ENCODE data around the gene SIL1.
A peak's percentile ranks its signal among the peaks of the same experiment; 100 is the strongest.
"Not testable (repeated sequence)": the region's sequence is repeated elsewhere in the genome, so short reads cannot be mapped to it uniquely, and the experiment has no call there.

Gene SIL1

DNA sequence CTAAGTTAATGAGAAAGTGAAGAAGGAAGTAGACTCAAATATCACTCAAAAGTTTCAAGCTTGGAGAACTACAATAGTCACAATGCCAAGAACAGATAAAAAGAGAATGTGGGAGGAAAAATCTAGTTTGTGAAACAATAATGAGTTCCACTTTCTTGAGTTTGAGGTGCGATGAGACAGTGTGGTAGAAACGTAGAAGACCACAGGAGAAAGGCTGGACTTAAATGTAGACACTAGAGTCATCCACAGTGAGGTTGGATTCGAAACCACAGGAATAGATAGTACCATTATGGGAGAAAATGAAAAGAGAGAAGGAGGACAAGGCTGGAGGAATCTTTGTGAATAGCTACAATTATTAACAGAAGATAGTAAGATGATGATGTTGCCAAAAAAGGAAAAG is 182.0 kb downstream of the SIL1 start:
- no peak for DNase-seq

DNA sequence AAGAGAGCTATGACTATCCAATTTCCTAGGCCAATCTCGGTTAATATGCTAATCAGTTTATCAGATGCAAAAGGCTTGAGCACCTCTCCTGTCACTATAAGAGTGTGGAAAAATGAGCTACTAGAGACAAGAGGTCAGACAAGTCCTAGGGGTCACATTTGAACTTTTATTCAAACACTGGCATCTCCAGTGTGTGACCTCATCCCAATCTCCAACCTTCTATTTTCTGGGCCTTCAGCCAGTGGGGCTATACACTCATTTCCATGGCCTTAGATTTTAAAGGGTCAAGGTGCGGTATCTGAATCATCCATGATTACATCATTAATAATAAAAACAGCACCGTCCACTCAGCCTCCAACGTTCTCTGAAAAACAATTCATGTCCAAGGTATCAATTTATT is 183.4 kb downstream of the SIL1 start:
- no peak for DNase-seq

DNA sequence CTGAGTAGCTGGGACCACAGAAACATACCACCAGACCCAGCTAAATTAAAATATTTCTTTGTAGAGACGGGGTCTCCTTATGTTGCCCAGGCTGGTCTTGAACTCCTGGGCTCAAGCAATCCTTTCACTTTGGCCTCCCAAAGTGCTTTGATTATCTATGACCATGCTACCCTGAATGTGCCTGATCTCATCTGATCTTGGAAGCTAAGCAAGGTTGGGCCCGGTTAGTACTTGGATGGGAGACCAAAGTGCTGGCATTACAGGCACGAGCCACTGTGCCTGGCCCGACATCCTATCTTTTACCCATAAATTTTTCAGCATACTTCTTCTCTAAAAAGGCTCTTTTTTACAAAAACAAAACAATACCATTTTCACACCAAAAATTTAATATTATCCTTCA is 186.0 kb downstream of the SIL1 start:
- DNase-seq, result no peak

DNA sequence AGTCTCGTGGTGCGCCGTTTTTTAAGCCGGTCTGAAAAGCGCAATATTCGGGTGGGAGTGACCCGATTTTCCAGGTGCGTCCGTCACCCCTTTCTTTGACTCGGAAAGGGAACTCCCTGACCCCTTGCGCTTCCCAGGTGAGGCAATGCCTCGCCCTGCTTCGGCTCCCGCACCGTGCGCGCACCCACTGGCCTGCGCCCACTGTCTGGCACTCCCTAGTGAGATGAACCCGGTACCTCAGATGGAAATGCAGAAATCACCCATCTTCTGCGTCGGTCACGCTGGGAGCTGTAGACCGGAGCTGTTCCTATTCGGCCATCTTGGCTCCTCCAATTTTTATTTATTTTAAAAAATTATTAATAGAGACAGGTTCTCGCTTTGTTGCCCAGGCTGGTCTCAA is 187.0 kb downstream of the SIL1 start:
- DNase-seq, result not testable (repeated sequence)

DNA sequence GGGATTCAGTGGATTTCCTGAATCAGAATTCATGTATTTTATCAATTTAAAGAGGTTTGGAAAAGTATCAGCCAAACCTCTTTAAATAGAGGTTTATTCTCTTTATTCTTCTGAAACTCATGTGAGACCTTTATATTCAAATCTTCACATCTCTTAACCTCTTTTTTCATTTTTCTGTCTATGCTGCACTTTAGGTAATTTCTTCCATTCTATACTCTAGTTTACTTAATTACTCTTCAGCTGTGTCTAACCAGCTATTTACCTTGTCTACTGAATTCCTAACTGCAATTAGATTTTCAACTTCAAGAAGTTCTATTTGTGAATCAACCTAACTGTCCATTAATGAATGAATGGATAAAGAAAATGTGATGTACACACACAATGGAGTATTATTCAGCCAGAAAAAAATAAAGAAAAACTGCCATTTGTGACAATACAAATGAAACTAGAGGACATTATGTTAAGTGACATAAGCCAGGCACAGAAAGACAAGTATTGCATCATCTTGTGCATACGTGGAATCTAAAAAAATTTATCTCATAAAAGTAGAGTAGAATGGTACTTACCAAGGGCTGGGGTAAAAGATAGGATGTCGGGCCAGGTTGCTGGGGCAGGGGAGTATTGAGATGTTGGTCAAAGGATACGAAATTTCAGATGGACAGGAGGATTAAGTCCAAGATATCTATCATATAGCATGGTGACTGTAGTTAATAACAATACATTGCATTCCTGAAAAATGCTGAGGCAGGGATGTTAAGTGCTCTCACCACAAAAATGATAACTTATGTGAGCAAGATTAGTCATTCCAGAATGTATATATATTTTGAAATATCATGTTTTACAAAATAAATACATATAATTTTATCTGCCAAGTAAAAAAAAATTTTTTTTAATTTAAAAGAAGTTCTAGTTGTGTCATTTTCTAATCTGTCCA is 193.5 kb downstream of the SIL1 start:
- no peak for DNase-seq

DNA sequence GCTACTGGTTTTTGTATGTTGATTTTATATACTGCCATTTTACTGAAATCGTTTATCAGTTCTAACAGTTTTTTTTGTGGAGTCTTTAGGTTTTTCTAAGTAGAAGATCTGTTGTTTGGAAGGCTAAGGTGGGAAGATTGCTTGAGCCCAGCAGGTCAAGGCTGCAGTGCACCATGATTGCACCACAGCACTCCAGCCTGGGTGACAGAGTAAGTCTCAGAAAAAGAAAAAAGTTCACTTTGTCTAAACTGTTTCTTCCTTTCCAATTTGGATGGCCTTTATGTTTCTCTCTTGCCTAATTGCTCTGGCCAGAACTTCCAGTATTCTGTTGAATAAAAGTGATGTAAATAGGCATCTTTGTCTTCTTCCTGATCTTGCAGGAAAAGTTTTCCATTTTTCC is 198.5 kb downstream of the SIL1 start:
- DNase-seq, result no peak

DNA sequence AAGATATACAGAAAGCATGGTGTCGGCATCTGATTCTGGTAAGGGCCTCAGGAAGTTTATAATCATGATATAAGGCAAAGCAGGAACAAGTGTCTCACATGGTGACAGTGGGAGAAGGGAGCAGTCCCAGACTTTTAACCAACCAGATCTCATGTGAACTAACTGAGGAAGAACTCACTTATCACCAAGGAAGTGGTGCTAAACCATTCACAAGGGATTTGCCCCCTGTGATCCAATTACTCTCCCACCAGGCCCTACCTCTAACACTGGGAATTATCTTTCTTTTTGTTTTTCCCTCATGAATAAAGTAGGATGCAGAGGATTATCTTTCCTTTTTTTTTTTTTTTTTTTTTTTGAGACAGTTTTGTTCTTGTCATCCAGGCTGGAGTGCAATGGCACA is 199.6 kb downstream of the SIL1 start:
- no peak for DNase-seq

DNA sequence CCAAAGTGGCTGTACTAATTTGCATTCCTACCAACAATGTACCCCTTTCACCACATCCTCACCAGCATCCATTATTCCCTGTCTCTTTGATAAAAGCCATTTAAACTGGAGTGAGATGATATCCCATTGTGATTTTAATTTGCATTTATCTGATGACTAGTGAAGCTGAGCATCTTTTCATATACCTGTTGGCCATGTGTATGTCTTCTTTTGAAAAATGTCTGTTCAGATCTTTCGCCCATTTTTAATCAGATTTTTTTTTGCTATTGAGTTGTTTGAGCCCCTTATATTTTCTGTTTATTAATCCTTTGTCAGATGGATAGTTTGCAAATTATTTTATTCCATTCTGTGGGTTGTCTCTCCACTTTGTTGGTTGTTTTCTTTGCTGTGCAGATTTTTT is 202.0 kb downstream of the SIL1 start:
- DNase-seq, result no peak

DNA sequence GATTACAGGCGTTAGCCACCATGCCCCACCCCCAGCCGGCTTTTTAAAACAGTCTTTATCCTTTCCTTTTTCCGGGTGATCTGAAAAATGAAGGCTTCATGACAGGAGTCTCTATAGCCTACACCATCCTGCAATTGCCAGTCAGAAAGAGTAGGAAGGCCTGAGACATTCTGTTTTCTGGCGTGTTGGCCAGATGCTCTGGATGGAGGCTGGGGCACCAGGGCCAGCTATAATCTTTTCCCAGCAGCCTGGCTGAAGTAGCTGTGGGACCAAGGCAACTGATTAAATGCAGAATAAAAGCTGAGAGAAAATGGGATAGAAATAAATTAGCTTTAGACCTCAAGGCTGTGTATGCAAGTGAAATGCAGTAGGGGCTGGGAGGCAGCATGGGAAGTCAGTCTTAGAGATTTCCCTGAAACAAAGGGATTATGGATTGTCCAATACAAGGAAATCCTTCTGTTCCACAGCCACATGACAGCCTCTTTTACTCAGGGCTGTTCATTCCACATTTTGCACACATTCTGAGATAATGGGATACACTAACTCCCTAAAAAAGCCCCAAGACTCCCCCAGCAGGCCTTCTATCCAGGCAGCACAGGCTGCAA is 207.1 kb downstream of the SIL1 start:
- DNase-seq, result no peak

DNA sequence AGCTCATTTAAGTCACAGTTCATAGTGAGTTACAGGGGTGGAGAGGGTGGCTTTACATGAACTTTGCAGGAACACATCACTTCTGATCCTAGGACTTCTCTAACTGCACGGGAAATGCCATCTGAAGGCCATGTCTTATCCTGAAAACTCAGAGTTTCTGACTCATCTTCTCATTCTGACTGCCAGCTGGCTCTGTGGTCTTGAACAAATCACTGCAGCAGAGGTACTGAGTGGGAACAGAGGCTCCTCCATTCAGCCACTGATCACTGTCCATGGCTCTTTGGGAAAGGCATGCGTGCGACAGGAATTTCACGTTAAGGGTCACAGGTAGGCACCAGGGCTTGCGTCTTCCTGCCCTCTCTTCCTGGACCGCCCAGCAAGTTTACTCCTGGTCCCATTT is 208.4 kb downstream of the SIL1 start:
- DNase-seq, result no peak

DNA sequence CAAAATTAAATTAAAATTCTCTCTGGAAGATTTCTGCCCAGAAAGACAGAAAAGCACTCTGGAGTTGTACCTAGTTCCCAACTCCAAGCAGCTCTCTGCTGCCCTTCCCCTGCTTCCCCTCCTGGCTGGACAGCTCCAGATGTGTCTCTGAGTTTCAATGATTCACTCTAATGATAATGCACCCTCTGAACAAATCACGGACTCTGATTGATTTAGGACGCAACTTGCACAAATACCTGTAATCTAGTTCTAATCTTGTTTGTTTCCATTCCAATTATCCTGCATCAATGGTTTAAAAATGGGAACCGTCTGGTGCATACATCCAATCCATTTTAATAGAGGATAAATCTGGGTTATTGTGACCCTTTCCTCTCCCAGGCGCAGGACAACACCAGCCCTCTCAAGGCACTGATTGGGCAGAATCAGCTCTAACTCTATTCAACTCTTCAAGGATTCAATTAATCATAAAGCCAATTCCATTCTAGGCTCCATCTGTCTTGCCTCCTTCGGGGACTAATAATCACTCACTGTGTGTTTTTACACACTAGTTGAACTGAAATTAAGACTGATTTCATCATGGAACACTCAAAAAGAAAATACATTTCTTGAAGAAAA is 211.9 kb downstream of the SIL1 start:
- DNase-seq, result no peak

DNA sequence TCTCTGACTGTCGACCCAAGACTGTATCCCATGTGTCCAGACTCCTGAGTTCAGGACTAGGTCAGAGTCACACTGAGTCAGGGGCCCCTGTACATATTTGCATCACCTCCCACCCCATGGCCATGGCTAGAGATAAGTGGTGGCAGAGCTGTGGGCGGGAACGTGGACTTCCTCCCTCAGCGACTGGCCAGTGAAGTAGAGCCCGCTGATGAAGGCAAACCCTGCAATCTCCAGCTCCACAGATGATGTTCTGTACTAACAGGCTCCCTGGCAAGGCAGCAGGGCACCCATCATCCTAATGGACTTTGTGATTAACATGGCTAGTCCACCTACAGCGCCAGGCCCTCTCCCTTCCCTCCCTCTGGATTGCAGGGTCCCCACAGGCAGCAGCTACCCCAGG is 212.5 kb downstream of the SIL1 start:
- DNase-seq, result no peak

DNA sequence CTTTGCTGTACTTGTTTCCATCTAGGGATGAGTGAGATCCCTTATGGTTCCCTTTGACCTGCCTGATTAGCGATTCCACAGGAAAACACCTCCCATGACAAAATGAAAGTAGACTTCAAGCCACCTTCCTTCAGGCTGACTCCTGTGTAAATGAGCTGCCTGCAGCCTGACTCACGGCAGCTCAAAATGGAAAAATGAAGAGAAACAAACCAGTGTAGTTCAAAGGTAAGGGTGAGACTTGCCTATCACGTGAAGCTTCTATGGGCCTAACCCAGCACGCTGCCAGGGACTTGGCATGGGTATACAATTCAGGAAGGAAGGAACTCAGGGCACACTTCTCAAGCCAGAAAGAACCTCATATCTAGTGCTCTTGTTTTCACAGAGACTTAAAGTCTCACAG is 212.9 kb downstream of the SIL1 start:
- DNase-seq, result no peak

DNA sequence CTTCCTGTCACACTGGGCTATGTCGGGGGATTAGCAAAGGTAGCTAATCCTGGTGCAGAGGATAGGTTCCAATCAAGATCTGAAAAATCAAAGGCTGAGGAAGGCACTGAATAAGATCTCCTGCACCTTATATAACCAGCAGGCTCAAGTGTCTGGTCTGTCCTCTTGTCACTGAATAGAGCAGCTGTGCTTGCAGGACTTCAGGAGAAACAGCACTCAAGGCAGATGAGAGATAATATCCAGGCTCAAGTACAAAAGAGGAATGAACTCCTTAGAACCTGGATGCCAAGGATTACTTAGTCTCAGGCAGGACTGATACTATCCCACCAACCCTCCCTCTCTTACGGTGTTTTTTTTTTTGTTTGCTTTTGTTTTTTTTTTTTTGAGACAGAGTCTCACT is 214.2 kb downstream of the SIL1 start:
- DNase-seq, result no peak

DNA sequence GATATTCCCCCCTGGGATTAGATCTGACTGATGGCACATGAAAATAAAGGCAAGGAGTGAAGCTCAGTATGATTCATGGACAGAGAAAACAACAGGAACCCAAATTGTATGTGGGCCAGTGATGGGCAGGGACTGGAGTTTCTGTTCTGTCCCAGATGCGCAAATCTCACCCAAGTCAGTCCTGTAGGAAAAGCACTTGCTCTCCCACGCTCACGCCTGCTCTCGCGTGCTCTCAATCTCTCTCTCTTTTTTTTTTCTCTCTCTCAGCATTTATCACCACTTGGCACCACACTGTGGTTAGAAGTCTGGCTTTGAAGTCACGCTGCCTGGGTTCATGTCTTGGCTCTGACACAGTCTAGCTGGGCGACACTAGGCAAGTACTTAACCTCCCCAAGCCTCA is 216.6 kb downstream of the SIL1 start:
- peak in 1 of 2 experiments; percentile 11 for DNase-seq

DNA sequence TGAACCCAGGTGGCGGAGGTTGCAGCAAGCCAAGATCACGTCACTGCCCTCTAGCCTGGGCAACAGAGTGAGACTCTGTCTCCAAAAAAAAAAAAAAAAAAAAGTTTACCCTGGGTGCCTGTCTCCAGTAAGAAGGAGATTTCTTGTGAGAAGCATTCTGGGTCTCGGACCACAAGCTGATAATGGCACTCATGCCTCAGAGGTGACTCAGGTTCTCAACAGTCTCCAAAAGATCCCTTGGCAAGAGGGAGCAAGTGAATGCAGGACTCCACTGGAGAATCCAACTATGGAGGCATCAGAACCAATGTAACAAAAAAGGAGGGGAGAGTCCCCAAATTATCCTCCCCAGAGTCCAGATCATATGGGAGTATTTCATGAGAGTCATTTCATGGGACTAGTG is 217.0 kb downstream of the SIL1 start:
- DNase-seq, result no peak

DNA sequence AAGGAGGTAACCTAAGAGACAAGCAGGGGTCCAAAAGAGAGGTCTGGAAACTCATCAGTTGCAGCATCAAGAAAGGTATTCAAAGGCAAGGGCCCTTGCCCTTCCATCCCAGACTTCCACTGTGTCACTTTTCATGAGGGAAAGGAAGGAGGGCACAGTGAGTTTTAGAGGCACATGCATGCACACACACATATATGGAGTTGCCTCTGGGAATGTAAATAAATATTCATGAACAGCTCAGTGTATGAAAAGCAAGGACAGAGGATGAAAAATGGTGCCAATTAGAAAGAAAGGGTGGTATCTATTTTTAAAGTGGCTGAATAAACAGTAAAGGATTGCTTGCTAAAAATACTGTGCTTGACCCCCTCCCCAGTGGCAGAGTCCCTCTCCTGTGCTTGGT is 217.7 kb downstream of the SIL1 start:
- DNase-seq, result no peak

DNA sequence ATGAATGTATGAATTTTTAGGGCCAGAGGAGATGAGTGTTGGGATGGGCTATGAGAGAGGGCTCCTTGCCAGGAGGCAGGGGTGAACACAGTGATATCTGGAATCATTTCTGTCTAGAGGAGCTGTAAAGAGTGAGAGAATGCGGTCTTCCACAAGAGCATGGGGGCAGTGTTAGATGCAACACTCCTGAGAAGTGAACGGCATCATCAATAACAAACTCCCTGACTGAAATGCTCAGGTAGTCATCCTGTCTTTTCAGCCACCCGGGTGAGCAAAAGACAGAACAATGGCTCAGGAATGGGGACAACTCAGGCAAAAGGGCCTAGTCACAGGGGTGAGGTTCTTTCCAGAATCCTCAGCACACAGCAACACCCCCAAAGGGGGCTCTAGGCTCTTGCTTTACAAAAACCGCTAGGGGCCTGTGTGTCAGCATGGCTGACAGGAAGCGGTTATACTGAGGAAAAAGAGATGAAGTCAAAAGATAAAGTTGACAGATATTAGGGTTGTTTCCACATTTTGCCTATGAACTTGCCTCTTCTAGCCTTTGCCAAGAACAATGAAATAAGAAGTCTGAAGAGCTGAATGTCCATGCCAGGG is 218.4 kb downstream of the SIL1 start:
- no peak for DNase-seq

DNA sequence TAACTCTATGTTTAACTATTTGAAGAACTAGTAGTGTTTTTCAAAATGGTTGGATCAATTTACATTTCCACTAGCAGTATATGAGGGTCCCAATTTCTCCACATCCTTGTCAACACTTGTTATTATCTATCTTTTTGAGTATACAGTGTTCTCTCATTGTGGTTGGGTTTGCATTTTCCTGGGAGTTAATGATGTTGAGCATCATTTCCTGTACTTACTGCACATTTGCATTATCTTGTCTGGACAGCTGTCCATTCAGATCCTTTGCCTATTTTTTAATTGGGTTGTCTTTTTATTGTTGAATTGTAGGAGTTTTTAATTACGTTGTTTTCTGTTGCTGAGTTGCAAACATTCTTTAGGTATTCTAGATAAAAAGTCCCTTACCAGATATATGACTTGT is 219.6 kb downstream of the SIL1 start:
- no peak for DNase-seq

DNA sequence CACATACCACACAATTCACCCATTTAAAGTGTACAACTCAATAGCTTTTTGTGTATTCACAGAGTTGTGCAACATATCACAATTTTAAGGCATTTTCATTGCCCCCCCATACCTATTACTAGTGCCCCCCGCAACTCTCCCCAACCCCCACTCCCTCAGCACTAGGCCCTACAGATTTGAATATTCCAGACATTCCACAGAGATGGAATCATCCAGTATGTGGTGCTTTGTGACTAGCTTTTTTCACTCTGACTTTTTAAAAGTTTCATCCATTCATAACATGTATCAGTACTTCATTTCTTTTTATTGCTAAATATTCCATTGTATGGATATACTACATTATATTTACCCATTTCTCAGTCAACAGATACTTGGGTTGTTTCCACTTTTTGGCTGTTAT is 220.1 kb downstream of the SIL1 start:
- no peak for DNase-seq

DNA sequence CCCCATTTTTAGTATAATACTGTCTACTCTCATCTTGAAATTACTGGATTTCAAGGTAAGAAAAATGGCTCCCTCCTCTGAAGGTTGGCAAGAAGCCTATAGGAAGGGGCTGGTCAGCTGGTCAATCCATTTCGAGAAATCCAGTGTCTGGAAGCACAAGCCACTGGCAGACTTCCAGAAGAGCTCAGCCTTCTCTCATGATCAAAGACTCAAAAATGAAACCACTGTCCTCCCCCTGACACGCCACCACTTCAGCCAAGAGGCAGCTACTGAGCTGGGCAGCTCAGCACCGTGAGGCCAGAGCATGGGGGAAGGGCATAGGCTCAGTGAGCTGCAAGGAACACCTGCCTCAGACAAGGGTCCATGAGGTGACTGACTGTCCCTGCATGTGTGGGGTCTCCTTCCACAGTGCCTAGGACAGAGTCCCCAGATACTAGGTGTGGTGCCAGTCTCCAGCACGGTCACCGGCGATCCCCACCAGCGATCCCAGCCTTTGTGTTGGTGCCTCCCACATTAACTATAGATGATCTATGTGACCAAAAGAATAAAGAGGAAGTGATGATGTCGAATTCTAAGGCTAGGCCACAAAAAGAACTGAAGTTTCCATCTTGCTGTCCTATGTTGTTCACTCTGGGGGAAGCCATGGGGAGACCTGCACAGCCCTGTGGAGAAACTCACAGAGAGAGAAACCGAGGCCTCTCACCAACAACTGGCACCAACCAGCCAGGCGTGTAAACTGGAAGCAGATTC is 222.9 kb downstream of the SIL1 start:
- no peak for DNase-seq

DNA sequence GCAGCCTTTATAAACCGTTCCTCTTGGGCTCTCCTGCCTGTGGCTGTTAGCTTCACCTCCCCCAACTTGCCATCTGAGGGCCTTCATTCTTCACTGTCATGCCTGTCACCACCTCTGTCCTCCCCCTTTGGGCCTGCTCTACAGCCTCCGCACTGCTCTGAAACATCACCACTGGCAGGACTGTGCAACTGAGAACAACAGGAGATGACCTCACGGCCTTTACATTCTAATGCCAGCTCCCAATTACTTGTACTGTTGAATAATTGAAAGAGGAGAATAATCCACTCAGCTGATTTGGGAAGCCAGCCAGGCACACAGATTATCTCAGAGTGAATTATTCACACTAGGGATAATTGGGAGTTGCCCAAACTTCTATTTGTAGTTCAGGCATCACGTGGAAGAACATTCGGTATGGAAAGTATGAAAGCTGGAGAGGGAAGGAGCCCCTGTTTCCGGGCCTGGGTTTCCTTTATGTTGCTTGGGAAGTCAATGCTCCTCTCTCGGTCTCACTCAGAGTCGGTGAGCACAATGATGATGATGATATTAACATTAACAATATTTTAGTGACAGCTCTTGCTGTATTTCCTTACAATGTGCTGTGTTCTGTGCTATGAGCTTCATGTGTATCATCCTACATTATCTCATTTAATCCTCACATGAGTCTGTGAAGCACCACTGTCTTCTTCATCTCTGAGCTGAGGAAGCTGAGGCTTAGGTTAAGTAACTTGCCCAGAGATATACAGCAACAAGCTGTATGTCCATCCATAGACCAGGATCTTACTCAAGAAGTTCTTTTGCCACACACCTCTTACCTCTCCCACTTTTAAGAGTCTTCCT is 223.7 kb downstream of the SIL1 start:
- DNase-seq, result no peak

Measured in stimulated activated CD4-positive, alpha-beta T cell treated with anti-CD3 and anti-CD28 coated beads, Interleukin-4, amount 100 ng/mL, for 4 hours (primary cell).